Frontal cortex (tissue), 4 donors: ENCODE results near the gene ZKSCAN3. TPM values are rescaled to one million over a fixed set of nuclear protein-coding genes. Genes with fewer than 3 reads are reported as not detected.

ENCODE experiments used
- DNase-seq, 2 donors: peaks; one replicate each; pipeline ENCODE4 v3.0.0; 2012; ENCODE audit warnings: low spot score in 2 of 2
- FAIRE-seq: peaks from 2 replicates; lab custom pipeline; 2012; peaks lifted over from hg19 to GRCh38; lab: Jason Lieb, UNC
- small RNA-seq: library from RNA; depleted of rRNA; stranded (forward); fragments of <200 nt; gene quantifications from one replicate; pipeline ENCODE3, GENCODE V24; 2014
- total RNA-seq: library from RNA; depleted of rRNA; stranded (reverse); fragments of >200 nt; gene quantifications from one replicate; pipeline ENCODE4 v1.2.3, GENCODE V29; 2014
- donor health status: control.
- donor health status: control.
- donor health status: control.

Gene ZKSCAN3
- total RNA-seq, 1 donor from 2014 or later: 7.3 TPM

DNA sequence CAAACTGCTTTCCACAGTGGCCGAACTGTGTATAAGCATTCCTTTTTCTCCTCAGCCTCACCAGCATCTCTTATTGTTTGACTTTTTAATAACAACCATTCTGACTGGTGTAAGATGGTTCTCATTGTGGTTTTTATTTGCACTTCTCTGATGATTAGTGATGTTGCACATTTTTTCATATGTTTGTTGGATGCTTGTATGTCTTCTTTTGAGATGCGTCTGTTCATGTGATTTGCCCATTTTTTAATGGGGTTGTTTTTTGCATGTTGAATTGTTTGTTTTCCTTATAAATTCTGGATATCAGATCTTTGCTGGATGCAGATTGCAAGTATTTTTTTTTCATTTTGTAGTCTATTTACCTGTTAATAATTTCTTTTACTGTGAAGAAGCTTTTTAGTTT lies 61.0 kb downstream of the ZKSCAN3 start:
- FAIRE-seq (no peak), DNase-seq (no peak)

- FAIRE-seq (no peak), DNase-seq (no peak)
Measured at GRCh38 chr6:28413681-28414080, 63.9 kb downstream of the ZKSCAN3 start.

Small RNA genes within 50 kb of the gene (small RNA-seq; reads per million reads assigned to genes)
- not detected for gene AL021997.1
- not detected for gene AL021997.2
- not detected for gene RNU2-45P

Other genes with a start within 250 kb of the ZKSCAN3 start
- gene ZSCAN16, start 225.3 kb upstream of the ZKSCAN3 start, total RNA-seq: 14.3 TPM
- gene ZKSCAN8, start 208.1 kb upstream of the ZKSCAN3 start, total RNA-seq: 15.9 TPM
- gene ZSCAN9, start 124.7 kb upstream of the ZKSCAN3 start, total RNA-seq: 45.7 TPM
- 9.4 TPM for gene ZKSCAN4, start 97.7 kb upstream of the ZKSCAN3 start, total RNA-seq
- 3.7 TPM for gene NKAPL, start 90.7 kb upstream of the ZKSCAN3 start, total RNA-seq
- gene ZSCAN26, start 82.8 kb upstream of the ZKSCAN3 start, total RNA-seq: 36.3 TPM
- gene PGBD1, start 68.4 kb upstream of the ZKSCAN3 start, total RNA-seq: 19.2 TPM
- 13.5 TPM for gene ZSCAN31, start 13.8 kb upstream of the ZKSCAN3 start, total RNA-seq
- gene ZSCAN12, start 49.8 kb downstream of the ZKSCAN3 start, total RNA-seq: 18.8 TPM
- 11.0 TPM for gene ZSCAN23, start 93.5 kb downstream of the ZKSCAN3 start, total RNA-seq
- gene GPX6, start 165.8 kb downstream of the ZKSCAN3 start, total RNA-seq: not detected
- not detected for gene GPX5, start 175.9 kb downstream of the ZKSCAN3 start, total RNA-seq